ENCODE data around the gene SSH3.

GRCh38 chr11:67278939-67279588 lies 24.3 kb upstream of the SSH3 start:
- TF ChIP-seq, protein P1, sequence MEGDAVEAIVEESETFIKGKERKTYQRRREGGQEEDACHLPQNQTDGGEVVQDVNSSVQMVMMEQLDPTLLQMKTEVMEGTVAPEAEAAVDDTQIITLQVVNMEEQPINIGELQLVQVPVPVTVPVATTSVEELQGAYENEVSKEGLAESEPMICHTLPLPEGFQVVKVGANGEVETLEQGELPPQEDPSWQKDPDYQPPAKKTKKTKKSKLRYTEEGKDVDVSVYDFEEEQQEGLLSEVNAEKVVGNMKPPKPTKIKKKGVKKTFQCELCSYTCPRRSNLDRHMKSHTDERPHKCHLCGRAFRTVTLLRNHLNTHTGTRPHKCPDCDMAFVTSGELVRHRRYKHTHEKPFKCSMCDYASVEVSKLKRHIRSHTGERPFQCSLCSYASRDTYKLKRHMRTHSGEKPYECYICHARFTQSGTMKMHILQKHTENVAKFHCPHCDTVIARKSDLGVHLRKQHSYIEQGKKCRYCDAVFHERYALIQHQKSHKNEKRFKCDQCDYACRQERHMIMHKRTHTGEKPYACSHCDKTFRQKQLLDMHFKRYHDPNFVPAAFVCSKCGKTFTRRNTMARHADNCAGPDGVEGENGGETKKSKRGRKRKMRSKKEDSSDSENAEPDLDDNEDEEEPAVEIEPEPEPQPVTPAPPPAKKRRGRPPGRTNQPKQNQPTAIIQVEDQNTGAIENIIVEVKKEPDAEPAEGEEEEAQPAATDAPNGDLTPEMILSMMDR (conservative IDR thresholded peaks at IDR 0.05; ENCODE audit: low read depth, low read length): no peak
- TF ChIP-seq POLR2A (IDR thresholded peaks at IDR 0.05; ENCODE audit: low read depth, low read length) (no peak), USF2 (IDR thresholded peaks at IDR 0.05; ENCODE audit: low read depth, low read length) (no peak)
